HG02571 (cell line): Measurements from ENCODE around the gene EPHA6.
"Not testable (repeated sequence)": the region's sequence is repeated elsewhere in the genome, so short reads cannot be mapped to it uniquely, and the experiment has no call there.

Source experiments
- ATAC-seq: cut with Tn5 transposase; IDR thresholded peaks from one replicate; pipeline ENCODE4 v1.9.1; 2021; ENCODE audit warnings: mild to moderate bottlenecking, moderate library complexity; ENCODE audit not compliant: unreplicated experiment

The EPHA6 gene

DNA sequence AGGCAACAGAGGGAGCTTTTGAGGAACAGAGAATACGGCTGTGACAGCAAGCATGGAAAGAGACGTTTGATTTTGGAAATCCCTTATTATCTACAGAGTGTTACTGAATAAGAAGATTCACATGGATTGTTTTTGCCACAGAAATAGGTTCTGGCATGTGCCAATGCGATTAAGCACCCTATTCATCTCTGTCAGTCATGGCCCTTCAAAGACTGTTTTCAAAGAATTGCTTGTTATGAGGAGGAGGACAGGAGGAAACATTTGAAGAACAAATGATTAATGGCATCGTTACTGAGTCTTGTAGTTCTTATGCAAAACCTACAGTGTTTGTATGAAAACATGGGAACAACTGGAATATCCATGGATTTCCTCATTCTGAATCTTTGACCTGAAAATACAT, 86.2 kb downstream of the EPHA6 start:
- no peak for ATAC-seq

GRCh38 chr3:96915445-96915844, 101.1 kb downstream of the EPHA6 start:
- no peak for ATAC-seq

DNA sequence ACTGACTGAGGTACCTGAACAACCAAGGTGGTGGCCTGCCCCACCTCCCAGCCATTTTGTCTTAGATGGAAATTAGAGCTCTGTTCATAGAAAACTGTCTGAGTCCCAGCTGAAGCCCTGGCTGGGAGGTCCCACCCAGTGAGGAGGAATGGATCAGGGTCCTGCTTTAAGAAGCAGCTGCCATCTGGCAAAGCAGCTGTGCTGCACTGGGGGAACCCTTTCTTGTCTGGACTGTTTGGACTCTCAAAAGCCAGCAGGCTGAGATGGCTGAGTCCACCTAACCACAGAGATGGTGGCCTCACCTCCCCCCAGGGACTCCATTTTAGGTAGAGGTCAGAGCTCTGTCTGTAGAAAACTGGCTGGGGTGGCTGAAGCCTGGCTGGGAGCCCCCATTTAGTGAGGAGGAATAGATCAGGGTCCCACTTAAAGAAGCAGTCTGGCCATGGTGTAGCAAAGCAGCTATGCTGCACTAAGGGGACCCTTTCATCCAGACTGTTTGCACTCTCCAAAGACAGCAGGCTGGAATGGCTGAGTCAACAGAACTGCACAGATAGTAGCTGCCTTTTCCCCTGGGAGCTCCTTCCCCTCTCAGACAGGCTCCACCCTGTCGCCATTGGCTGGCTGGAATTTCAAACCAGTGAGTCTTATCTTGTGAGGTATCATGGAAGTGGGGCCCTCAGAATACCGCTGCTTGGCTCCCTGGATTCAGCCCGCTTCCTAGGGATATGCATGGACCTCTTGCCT, 116.9 kb downstream of the EPHA6 start:
- ATAC-seq, result no peak

GRCh38 chr3:96942131-96942530, 127.7 kb downstream of the EPHA6 start:
- not testable (repeated sequence) for ATAC-seq

DNA sequence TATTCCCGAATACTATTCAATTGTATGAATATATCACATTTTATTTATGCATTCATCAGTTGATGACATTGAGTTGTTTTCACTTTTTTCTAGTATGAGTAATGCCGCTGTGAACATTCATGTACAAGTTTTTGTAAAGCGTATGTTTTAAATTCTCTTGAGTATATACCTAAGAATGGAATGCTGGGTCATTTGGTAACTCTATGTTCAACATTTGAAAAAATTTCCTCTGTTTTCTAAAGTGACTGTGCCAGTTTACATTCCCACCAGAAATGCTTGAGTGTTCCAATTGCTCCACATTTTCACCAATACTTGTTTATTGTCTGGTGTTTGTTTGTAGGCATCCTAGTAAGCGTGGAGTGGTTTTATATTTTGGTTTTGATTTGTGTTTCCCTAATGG, 144.5 kb downstream of the EPHA6 start:
- ATAC-seq, result no peak

DNA sequence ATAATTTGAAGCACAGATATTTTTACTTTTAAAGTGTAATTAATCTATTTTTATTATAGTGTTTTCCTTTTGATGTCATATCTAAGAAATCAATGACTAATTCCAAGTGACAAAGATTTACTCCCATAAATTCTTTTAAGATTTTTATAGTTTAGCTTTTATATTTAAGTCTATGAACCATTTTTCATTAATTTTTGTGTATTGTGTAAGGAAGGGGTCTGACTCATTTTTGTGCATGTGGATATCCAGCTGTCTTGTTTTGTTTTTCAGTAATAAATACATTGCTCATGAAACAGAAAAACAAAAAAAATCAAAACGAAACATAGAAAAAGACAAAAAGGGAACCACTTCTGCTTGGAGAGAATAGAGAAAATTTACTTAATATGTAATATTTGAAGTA, 145.1 kb downstream of the EPHA6 start:
- no peak for ATAC-seq

DNA sequence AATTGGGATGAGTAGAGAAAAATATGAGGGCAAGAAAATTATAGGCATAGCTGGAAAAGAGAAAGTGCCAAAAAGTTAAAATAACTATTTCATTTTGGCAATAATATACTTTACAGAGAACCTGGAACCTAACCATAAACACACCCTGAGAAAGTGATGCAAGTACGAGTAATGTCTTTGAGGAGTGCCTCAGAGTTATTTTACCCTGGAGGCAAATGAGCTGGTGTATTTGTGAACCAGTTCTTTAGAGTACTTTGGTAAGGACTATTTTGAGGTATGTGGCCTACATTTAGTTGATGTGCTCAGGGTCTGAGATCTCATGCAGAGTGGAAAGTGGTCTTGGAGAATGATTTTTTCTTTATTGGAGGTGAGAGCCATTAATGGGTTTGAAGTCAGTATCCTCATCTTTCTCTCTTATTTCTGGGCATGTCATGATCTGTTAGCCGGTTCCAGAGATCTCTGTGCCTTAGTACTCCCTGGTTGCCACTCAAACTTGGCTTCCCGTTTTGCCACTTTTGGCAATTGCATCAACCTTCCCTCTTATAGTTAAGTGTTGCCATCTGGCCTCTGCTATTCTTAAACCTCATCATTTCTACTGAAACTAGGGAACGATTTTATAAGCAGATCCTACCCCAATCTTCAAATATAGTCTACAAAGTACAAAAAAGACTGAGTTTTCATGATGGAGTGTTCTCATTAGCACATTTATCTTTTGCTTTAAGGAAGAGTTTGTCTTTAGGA, 145.7 kb downstream of the EPHA6 start:
- ATAC-seq, result no peak

DNA sequence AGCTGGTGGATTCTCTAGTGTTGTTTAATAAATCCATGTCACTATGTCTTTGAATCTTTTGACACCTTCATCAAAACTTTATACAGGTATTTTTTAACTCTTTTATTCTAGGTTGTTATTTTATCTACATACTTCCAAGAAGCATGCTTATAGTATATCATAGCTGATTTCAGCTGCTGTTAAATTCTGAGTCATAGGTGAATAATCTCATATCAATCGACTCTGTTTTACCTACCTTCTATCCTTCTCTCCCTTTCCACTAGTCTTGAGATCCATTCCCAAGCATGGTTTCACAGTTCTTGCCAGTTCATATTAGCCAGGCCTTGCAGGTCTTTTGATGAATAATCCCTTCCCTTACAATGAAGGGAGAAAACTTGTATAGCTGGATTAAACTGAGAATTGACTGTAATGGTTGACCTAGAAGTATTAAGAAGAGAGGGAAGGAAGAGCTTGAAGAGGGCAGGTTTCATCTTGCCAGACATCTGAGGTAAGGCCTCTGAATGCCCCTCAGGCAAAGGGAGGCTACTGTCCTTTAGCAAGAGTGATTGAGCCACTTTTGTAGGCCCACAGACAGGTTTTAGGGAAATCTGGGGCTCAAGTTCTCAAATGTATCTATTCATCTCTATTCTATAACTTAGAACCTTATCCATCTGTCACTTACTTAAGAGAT, 146.4 kb downstream of the EPHA6 start:
- no peak for ATAC-seq

- no peak for ATAC-seq
Measured at GRCh38 chr3:96961576-96961975, 147.2 kb downstream of the EPHA6 start.

DNA sequence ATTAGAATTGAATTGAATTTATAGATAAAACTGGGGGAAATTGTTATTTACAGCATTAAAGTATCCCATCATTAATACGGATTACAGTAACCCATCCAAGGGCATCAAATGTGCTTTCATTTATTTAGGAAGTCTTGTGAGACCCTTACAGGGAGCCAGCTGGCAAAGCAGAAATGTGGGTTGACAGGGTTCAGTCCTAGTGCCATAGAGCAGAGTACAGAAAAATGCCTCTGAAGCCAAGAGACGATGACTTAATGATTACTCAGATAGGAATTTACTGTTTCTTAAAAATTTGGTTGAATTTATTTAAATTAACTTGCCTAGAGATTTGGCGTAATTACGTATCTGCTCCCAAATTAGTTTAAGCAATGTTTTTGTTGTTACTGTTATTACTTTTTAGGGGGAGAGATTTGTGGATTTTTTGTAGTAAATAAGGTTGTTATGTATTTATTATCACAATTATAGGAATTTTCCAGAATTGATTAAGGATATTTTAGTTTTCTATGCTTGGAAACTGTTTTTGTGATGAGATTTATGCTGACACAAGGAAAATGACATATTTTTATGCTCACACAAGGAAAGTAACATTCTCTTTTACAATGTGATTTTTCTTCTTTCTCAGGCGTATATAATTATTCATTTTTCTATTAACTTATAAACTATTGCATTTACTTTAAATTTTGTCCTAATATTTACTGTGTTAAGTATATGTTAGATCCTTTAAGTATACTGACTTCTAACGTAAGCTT, 152.0 kb downstream of the EPHA6 start:
- ATAC-seq, result no peak

DNA sequence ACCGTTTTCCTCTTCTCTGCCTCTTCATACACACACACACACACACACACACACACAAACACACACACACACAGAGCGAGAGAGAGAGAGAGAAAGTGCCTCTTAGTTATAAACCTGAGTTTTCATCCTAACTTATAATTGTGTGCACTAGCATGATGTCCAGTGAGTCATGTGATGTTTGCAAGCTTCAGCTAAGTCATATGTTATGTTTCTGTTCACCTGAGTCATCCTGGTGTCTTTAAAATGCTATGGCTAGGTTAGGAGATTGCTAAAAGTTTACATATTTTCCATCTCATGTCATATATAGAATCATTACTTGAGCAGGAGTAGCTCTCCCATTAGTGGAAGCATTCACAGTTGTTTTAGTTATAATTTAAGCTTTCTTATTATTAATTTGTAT, 155.8 kb downstream of the EPHA6 start:
- ATAC-seq, result no peak

- ATAC-seq, result no peak
Measured at GRCh38 chr3:96977671-96978070, 163.3 kb downstream of the EPHA6 start.

DNA sequence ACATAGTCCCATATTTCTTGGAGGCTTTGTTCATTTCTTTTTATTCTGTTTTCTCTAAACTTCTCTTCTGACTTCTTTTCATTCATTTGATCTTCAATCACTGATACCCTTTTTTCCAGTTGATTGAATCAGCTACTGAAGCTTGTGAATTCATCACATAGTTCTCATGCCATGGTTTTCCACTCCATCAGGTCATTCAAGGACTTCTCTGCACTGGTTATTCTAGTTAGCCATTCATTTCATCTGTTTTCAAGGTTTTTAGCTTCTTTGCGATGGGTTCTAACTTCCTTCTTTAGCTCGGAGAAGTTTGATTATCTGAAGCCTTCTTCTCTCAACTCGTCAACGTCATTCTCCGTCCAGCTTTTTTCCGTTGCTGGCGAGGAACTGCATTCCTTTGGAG, 169.3 kb downstream of the EPHA6 start:
- not testable (repeated sequence) for ATAC-seq

- no peak for ATAC-seq
Measured at GRCh38 chr3:96986241-96986640, 171.8 kb downstream of the EPHA6 start.

DNA sequence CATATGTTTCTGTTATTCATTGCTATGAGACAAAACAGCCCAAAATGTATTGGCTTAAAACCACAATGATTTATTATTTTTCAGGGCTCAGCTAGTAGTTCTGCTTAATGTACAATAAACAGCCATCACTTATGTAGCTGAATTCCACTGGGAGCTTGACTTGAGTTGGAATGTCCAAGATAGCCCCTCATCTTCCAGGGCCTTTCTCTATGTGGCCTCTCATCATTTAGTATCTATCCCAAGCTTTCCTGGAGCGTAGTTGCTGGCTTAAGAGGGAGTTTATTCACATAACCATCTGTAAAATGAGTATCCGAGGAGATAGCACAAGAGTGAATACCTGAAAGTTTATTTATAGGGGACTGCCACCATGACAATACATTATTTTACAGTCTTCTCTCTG, 176.8 kb downstream of the EPHA6 start:
- ATAC-seq, result no peak

GRCh38 chr3:96991800-96992365, 177.5 kb downstream of the EPHA6 start:
- no peak for ATAC-seq

DNA sequence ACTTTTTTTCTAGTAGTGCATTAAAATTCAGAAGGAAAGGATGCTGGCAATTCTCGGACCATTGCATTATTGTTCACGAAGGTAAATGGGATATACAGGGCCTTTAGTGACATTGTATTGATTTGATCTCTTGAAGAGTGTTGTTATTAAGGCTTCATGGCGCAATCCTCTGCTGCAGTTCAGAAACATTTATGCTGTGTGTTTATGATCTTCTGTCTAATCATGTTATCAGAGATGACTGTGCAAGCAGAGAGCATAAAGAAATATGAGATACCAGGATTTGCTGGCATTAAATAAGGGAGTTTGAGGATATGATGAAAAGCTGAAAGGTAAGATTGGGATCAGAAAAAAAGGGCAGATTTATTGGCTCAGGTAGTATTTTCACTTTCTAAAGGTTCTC, 180.6 kb downstream of the EPHA6 start:
- no peak for ATAC-seq

DNA sequence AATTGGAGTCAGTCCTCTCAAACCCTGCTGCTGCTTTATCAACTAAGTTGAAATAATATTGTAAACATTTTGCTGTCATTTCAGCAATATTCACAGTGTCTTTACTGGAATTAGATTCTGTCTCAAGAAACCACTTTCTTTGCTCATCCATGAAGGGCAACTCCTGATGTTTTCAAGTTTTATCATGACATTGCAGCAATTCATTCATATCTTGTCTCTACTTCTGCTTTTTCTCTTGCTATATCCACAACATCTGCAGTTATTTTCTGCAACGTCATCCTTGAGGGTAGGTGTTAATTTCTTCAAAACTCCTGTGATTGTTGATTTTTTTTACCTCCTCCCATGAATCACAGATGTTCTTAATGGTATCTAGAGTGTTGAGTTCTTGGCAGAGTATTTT, 181.6 kb downstream of the EPHA6 start:
- no peak for ATAC-seq

DNA sequence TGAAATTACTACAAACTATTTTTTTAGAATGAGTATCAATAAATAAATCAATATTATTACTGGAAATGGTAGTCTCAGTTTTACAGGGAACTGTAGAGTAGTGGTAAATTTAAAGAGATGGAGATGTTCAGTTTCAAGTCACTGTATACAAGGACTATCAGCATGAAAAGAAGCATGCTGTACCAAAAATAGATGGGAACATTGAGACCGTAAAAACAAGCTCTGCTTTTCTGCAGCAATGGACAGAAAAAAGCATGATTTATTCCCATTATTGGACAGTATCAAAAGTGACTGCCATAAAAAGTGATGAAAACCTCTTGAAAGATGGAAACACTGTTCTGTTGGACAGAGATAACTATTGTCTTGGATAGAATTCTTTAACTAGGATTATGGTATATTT, 187.2 kb downstream of the EPHA6 start:
- no peak for ATAC-seq

- no peak for ATAC-seq
Measured at GRCh38 chr3:97009427-97010019, 195.1 kb downstream of the EPHA6 start.
